IPS-18c (cell line): Measurements from ENCODE around the gene SNRNP35.
"Not testable (repeated sequence)": the region's sequence is repeated elsewhere in the genome, so short reads cannot be mapped to it uniquely, and the experiment has no call there.

Experiments
- H3K4me3 ChIP-seq: 2 replicates; pipeline ENCODE4 v1.7.0; 2013; ENCODE audit warnings: low read depth, mild to moderate bottlenecking, low read length, moderate library complexity; ENCODE audit not compliant: insufficient read depth
- H3K9me3 ChIP-seq: one replicate; pipeline ENCODE4 v1.6.1; 2013; ENCODE audit warnings: mild to moderate bottlenecking, low read length, moderate library complexity; ENCODE audit not compliant: control insufficient read depth, insufficient read depth

Gene SNRNP35

DNA sequence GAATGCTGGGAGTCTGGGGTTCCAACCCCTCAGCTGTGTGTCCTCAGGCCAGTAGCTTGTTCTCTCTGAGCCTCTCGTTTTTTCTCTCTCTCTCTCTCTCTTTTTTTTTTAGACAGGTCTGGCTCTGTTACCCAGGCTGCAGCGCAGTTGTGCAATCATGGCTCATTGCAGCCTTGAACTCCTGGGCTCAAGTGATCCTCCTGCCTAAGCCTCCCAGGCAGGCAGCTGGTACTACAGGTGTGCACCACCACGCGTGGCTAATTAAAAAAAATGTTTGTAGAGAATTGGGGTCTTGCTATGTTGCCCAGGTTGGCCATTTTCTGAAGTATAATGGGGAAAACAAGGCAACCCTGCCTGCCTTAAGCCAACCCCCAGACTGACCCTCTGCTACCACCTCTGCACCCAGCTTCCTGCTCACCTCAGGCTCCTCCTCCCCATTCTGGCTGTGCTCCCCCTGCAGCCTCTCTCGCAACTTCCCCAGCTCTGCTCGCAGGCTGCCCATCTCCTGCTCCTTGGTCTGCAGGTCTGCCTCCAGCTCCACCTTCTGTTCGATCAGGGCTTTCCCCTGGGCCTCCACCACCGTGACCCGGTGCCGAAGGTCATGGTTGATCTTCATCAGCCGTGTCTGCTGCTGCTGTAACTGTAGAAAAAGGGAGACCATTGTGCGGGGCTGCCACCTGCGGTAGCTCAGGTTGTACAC lies 40.3 kb downstream of the SNRNP35 start:
- no peaks in the 10 kb centered on the region for H3K9me3 ChIP-seq
- H3K4me3 ChIP-seq: no peak overlapping the region

DNA sequence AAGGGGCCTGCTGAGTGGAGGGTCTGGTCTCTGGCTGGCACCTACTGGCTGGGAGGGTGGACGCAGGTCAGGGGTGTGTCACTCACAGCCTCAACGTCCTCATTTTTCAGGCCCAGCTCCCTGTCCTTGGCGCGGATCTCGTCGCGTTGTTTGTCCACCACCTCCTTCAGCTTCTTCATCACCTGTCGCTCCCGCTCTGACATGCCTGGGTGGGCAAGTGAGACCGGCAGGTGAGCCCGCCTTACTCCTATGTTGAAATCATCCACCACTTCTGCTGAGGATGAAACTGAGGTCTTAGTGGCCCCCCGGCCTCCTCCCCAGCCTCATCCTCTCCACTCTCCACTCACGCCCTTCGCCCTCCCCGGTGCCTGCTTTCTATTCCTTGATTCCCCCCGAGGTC lies 41.4 kb downstream of the SNRNP35 start:
- H3K4me3 ChIP-seq: no peak overlapping the region
- H3K9me3 ChIP-seq: no peaks in the 10 kb centered on the region

DNA sequence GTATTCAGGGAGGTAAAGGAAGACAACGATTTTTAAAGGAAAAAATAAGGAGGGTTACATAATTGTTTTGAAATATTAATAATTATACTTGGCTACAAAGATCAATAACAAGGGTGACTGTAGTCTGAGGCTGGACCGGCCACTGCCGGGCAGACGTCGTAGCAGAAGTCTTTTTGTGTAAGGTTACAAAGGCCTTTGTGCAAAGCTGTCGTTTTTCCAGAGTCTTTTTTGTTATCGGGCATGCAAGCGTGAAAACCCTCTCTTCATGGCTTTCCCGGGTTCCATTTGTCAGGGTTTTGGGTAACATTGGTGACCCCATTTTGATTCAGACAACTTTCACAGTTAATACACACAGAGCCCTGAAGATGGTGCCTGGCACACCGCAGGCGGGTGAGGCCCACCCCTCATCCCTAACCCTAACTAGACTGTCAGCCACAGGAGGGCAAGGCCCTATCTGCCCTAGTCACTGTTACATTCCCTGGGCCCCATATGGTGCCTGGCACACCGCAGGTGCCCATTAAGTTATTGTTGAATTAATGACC lies 44.3 kb downstream of the SNRNP35 start:
- H3K9me3 ChIP-seq: no peaks in the 10 kb centered on the region
- no peak overlapping the region for H3K4me3 ChIP-seq

DNA sequence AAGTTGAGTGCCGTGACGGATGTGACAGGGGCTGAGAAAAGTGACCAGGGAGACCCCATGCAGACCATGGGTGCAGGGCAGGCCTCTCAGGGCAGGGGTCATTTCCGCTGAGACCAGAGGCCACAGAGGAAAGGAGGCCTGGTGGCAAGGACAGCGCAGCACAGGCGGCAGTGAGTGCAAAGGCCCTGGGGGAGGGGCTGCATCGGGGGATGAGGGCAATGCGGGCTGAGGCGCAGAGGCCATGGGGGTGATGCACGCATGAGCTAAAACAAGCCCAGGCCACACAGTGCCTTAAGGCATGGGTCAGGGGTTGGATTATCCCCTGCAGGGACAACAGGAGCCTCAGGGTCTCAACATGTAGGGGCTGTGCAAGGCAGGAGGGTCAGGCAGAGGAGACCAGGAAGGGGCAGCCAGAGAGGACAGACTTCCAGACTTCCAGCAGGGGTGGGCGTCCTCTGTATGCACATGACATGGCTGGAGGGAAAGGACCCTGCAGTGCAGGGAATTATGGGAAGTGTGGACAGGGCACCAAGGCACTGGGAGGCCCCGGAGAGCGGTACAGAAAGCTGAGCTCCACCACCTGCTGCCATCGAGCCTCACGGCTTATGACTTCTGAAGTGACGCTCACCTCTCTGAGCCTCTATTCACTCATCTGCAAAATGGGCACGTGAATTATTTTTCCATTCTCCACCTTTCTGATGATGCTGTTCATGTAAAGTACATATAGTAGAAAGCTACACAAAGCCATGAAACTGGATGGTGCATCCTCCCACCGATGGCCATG lies 48.3 kb downstream of the SNRNP35 start:
- no peak overlapping the region for H3K4me3 ChIP-seq
- H3K9me3 ChIP-seq: no peaks in the 10 kb centered on the region

DNA sequence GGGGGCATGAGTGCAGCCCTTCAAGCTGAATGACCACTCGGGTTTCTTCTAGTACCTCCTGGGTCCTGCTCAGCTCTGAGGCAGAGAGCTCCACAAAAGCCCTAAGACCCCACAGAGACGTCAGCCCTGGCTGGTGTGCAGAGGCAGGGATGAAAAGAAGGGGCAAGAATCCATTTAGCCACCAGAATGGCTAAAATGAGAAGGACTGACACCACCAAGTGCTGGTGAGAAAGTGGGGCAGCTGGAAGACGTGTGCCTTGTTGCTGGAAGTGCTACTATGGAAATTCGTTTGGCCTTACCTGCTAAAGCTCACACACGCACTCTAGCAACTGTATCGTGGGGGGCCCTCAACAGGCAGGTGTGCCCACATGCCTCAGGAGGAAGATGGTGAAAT lies 48.9 kb downstream of the SNRNP35 start:
- H3K4me3 ChIP-seq: no peak overlapping the region
- no peaks in the 10 kb centered on the region for H3K9me3 ChIP-seq

DNA sequence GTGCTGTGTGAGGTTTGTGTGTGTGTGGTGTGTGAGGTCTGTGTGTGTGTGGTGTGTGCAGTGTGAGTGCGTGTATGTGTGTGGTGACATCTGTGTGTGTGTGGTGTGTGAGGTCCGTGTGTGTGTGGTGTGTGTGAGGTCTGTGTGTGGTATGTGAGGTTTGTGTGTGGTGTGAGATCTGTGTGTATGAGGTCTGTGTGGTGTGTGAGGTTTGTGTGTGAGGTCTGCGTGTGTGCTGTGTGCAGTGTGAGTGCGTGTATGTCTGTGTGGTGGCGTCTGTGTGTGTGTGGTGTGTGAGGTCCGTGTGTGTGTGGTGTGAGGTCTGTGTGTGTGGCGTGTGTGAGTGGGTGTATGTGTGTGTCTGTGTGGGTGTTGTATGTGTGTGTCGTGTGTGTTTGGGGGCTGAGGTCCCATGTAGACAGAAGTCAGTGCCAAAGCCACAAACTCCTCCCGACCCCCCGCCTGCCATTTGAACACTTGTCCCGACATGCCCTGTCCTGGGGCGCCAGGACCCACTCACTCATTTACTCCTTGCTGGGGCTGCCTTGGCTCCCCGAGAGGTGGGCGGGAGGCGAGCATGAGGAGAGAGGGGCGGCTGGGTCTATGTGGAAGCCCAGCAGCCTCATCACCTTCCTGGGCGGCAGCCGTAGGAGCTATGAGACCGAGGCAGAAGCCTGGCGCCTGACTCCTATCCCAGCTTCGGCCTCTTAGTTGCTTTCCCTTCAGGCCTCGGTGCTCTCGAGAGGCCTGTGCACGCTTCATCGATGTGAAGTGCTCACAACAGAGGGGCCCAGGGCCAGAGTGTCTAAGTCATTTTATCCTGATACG lies 55.1 kb downstream of the SNRNP35 start:
- no peak overlapping the region for H3K4me3 ChIP-seq

DNA sequence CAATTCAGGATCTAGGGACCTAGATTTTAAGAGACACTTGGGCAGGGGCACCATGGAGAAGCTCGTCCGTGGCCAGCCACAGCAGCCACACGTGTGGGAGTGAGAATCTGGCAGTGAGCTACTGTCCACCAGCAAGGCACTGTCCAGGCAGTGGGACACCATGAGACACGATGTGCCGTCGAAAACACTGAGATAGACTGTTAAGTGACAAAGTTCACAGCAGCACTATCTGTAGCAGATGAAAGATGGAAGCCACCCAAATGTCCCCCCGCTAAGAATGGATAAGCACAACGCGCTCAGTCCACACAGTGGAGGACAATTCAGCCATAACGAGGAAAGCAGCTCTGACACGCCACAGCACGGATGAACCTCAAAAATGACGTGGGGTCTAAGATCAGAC lies 55.9 kb downstream of the SNRNP35 start:
- H3K4me3 ChIP-seq: no peak overlapping the region
- H3K9me3 ChIP-seq: no peaks in the 10 kb centered on the region

More for the DNA sequence above, 55.1 kb downstream of the SNRNP35 start:
- H3K9me3 ChIP-seq: no peaks in the 10 kb centered on the region

DNA sequence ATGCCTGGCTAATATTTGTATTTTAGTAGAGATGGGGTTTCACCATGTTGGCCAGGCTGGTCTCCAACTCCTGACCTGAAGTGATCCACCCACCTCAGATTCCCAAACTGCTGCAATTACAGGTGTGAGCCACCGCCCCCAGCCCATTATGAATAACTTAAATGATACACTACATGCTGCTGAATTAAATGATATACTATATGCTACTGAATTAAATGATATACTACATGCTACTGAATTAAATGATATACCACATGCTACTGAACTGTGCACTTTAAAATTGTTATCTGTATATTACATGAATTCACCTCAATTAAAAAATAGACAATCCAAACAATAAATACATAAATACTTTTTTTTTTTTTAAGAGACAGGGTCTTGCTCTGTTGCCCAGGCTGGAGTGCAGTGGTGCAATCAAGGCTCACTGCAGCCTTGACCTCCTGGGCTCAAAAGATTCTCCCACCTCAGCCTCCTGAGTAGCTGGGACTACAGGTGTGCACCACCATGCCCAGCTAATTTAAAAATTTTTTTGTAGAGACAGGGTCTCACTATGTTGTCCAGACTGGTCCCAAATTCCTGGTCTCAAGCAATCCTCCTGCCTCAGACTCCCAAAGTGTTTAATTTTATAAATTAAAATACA lies 56.8 kb downstream of the SNRNP35 start:
- not testable (repeated sequence) for H3K9me3 ChIP-seq, H3K4me3 ChIP-seq

DNA sequence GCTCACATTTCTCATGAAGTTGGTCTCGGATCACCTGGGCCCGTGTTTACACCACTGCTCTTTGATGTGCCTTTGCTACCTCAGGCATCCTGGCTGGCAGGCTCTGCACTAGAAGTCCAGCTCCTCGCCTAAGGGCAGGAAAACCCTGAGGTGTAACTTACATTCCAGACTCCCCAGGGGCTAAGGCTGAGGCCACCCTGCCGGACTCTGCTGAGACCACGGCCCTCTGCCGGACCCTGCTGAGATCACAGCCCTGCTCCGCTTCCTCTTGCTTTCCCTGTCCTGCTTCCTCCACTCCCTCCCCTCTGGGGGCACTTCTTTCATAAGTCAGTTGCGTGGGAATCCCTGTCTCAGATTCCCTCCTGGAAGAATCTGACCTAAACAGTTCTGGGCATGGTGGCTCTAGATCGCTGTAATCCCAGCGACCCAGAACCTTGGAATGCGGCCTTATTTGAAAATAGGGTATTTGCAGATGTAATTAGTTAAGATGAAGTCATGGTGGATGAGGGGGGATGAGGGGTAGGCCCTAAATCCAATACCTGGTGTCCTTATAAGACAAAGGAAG lies 58.4 kb downstream of the SNRNP35 start:
- H3K9me3 ChIP-seq: no peaks in the 10 kb centered on the region
- H3K4me3 ChIP-seq: no peak overlapping the region
